ENCODE results near the gene MISFA. TPM values are rescaled to one million over a fixed set of nuclear protein-coding genes. Genes with fewer than 3 reads are reported as not detected.

The MISFA gene
- total RNA-seq: 1.9 TPM in 1 of 2 replicates, not detected in the other

GRCh38 chr11:18599739-18600230 is at the start of gene MISFA:
Gene MISFA (plus strand): TSS chr11:18599789. CDS start chr11:18599929, 140 bp downstream.

GRCh38 chr11:18588297-18589252 is 11.0 kb upstream of the MISFA start, which contains the start of gene UEVLD:
Gene UEVLD (minus strand): TSS chr11:18588734. CDS start chr11:18588654, 80 bp downstream.

GRCh38 chr11:18634140-18635032 is 34.8 kb downstream of the MISFA start, which contains the start of gene SPTY2D1:
Gene SPTY2D1 (minus strand): TSS chr11:18634342. CDS start chr11:18634257, 85 bp downstream.

Other genes starting within 250 kb of the MISFA start
- gene LDHA, start 205.2 kb upstream of the MISFA start, total RNA-seq: 1,031 and 1,474 TPM in 2 replicates
- 0.43 and 0.48 TPM in 2 replicates for gene LDHC, start 187.5 kb upstream of the MISFA start, total RNA-seq
- not detected in 2 replicates for gene LDHAL6A, start 143.9 kb upstream of the MISFA start, total RNA-seq
- 54.5 and 59.7 TPM in 2 replicates for gene TSG101, start 72.8 kb upstream of the MISFA start, total RNA-seq
- 21.7 and 32.0 TPM in 2 replicates for gene UEVLD, start 11.1 kb upstream of the MISFA start, total RNA-seq
- 11.5 and 16.9 TPM in 2 replicates for gene SPTY2D1, start 34.6 kb downstream of the MISFA start, total RNA-seq
- under 0.01 and 2.7 TPM in 2 replicates for gene TMEM86A, start 99.0 kb downstream of the MISFA start, total RNA-seq
- gene IGSF22, start 126.4 kb downstream of the MISFA start, total RNA-seq: 0.24 and 0.43 TPM in 2 replicates
- not detected in 2 replicates for gene PTPN5, start 192.0 kb downstream of the MISFA start, total RNA-seq

Measured in tracheal epithelial cell (primary cell).